ENCODE data around the gene BUD23. TPM values are rescaled to one million over a fixed set of nuclear protein-coding genes. Genes with fewer than 3 reads are reported as not detected.
"Not testable (repeated sequence)": the region's sequence is repeated elsewhere in the genome, so short reads cannot be mapped to it uniquely, and the experiment has no call there.

The BUD23 gene
- total RNA-seq, 1 donor from 2014 or later = 5.6 TPM

DNA sequence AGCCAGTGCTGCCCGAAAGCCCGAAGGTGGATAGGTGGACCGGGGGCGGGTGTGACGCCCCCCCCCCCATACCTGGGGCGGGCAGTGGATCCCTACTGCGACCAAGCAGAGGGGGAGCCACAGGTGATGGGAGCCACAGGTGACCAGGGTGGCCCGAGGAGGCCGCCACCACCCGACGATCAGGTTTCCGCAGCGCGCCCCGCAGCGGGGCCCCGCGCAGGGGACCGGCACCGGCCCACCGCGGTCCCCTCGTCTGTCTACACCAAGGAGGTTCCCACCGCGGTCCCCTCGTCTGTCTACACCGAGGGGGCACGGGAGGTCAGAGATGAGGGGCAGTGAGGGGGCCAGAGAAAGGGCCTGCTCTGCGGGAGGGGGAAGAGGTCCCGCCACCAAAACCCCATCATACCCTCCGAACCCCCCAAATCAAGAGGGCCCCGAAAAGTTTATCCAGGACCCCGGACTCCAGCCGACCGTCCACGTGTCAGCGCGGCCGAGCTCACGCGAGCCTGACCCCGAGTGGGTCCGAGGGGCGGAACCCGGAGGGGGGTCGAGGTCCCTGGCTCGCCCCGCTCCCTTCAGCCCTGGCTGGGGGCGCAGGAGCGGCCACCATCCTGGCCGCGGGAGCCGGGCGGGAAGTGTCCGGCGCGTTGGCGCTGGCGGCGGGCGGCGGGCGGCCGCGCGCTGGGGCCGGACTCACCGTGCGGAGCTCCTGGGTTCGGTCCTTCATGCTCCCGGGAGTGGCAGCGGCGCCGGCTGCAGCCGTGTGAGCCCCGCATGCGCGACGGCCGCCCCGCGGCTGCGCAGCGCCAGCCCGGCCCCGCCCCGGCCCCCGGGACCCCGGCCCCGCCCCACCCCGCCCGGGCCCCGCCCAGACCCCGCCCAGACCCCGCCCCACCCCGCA is 35.8 kb downstream of the BUD23 start, which contains the start of gene STX1A:
STX1A (minus strand) TSS at position 765 of the 901 bp plus-strand sequence; CDS start at position 727, 38 bp downstream.
- H3K4me1 ChIP-seq = peaks cover 20 to 43% of the 10 kb centered on the region in 2 donors
- no peaks in the 10 kb centered on the region for H3K9me3 ChIP-seq
- intact Hi-C loops (cut with DNase I) = loop anchor here (2.0 kb wide), 1 partner anchor 36 kb away; the partner anchor contains the start of genes BUD23 and DNAJC30
- H3K36me3 ChIP-seq = no peaks in the 10 kb centered on the region
- peak in 1 of 2 donors; percentile 81 for DNase-seq (ENCODE audit: low spot score in 2 of 2)
- peak within 1 kb of the TSS; percentile 93 to 97 for H3K4me3 ChIP-seq
- no peaks in the 10 kb centered on the region for H3K27me3 ChIP-seq
- TF ChIP-seq, protein P1, sequence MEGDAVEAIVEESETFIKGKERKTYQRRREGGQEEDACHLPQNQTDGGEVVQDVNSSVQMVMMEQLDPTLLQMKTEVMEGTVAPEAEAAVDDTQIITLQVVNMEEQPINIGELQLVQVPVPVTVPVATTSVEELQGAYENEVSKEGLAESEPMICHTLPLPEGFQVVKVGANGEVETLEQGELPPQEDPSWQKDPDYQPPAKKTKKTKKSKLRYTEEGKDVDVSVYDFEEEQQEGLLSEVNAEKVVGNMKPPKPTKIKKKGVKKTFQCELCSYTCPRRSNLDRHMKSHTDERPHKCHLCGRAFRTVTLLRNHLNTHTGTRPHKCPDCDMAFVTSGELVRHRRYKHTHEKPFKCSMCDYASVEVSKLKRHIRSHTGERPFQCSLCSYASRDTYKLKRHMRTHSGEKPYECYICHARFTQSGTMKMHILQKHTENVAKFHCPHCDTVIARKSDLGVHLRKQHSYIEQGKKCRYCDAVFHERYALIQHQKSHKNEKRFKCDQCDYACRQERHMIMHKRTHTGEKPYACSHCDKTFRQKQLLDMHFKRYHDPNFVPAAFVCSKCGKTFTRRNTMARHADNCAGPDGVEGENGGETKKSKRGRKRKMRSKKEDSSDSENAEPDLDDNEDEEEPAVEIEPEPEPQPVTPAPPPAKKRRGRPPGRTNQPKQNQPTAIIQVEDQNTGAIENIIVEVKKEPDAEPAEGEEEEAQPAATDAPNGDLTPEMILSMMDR (IDR thresholded peaks at IDR 0.05) = no peak
- peak within 1 kb of the TSS in 1 of 2 donors; percentile 72 for H3K27ac ChIP-seq

DNA sequence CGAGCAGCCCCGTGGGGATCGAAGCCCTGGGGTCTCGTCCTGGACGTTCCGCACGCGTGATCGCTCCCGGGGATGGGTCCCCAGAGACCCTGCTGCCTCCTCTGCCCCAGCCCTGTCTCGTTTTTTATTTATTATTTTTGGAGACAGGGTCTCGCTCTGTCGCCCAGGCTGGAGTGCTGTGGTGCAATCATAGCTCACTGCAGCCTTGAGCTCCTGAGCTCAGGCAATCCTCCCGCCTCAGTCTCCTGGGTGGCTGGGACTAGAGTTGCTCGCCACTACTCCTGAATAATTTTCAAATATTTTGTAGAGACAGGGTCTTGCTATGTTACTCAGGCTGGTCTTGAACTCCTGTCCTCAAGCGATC is 36.4 kb downstream of the BUD23 start:
- H3K27ac ChIP-seq = peak overlapping the region in 1 of 2 donors; percentile 56
- intact Hi-C loops (cut with DNase I) = loop anchor here (2.0 kb wide), 2 partner anchors 37 to 51 kb away; partner anchors contain the start of genes BUD23 and DNAJC30
- no peaks in the 10 kb centered on the region for H3K9me3 ChIP-seq
- no peaks in the 10 kb centered on the region for H3K27me3 ChIP-seq
- no peaks in the 10 kb centered on the region for H3K36me3 ChIP-seq
- TF ChIP-seq, protein P1 (IDR thresholded peaks at IDR 0.05) = no peak
- DNase-seq (ENCODE audit: low spot score in 2 of 2) = no peak
- peak overlapping the region; percentile 93 to 97 for H3K4me3 ChIP-seq
- peaks cover 20 to 43% of the 10 kb centered on the region in 2 donors for H3K4me1 ChIP-seq

- Histone ChIP-seq H3K27ac (peak overlapping the region in 1 of 2 donors; percentile 56), H3K4me1 (peaks cover 20 to 43% of the 10 kb centered on the region in 2 donors)
- not testable (repeated sequence) for H3K36me3 ChIP-seq; DNase-seq (ENCODE audit: low spot score in 2 of 2); H3K9me3 ChIP-seq; H3K27me3 ChIP-seq; H3K4me3 ChIP-seq
- intact Hi-C loops (cut with DNase I) = loop anchor here (2.0 kb wide), 1 partner anchor 52 kb away; no protein-coding TSS in a partner anchor
Observed at GRCh38 chr7:73720443-73720842, 37.0 kb downstream of the BUD23 start.

DNA sequence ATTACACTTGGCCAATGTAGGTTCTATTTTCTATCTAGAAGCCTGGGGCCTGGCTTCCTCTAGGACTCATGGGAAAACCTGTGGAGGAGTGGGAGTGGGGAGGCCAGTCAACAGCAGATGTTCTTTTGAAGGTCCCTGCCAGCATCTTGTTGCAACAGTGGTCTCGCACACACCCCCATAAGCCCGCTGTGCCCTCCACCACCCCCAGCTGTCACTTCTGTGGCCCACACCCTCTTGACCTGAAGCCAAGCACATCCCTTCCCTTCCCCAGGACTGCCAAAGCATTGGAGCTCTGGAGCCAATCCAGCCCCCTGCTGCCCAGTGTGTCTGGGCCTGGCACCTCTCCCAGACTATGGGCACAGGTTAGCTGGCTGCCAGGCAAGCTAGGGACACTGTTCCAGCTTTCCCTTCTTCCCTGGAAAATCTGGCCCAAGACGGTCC is 38.0 kb downstream of the BUD23 start:
- Histone ChIP-seq H3K36me3 (no peaks in the 10 kb centered on the region), H3K4me3 (no peak overlapping the region), H3K9me3 (no peaks in the 10 kb centered on the region), H3K27ac (peak overlapping the region; percentile 37 to 56), H3K4me1 (peaks cover 19 to 37% of the 10 kb centered on the region in 2 donors), H3K27me3 (no peaks in the 10 kb centered on the region)
- TF ChIP-seq, protein P1 (IDR thresholded peaks at IDR 0.05) = no peak
- peak in 1 of 2 donors; percentile 88 for DNase-seq (ENCODE audit: low spot score in 2 of 2)
- intact Hi-C loops (cut with DNase I) = loop anchor here (2.0 kb wide), 1 partner anchor 53 kb away; no protein-coding TSS in a partner anchor

- DNase-seq (ENCODE audit: low spot score in 2 of 2) = not testable (repeated sequence)
- peak overlapping the region; percentile 37 to 56 for H3K27ac ChIP-seq
Observed at GRCh38 chr7:73722182-73722581, 38.8 kb downstream of the BUD23 start.

GRCh38 chr7:73722785-73723184 is 39.4 kb downstream of the BUD23 start:
- Histone ChIP-seq H3K4me1 (peaks cover 11 to 25% of the 10 kb centered on the region in 2 donors), H3K36me3 (no peaks in the 10 kb centered on the region), H3K27me3 (no peaks in the 10 kb centered on the region), H3K4me3 (no peak overlapping the region), H3K9me3 (no peaks in the 10 kb centered on the region), H3K27ac (no peak overlapping the region)
- no peak for DNase-seq (ENCODE audit: low spot score in 2 of 2)
- intact Hi-C loops (cut with DNase I) = no loop called here
- TF ChIP-seq, protein P1 (IDR thresholded peaks at IDR 0.05) = no peak

More at GRCh38 chr7:73722182-73722581, 38.8 kb downstream of the BUD23 start:
- H3K4me3 ChIP-seq; H3K36me3 ChIP-seq; H3K9me3 ChIP-seq; intact Hi-C loops (cut with DNase I); H3K27me3 ChIP-seq: not testable (repeated sequence)
- peaks cover 13 to 29% of the 10 kb centered on the region in 2 donors for H3K4me1 ChIP-seq

Data from ascending aorta (tissue), 2 donors.